Stromal cell of bone marrow (primary cell): ENCODE measurements around the gene PWWP2B.
"Not testable (repeated sequence)": the region's sequence is repeated elsewhere in the genome, so short reads cannot be mapped to it uniquely, and the experiment has no call there.

Experiments used
- DNase-seq: peaks from one replicate; pipeline ENCODE4 v3.0.0-alpha.2; 2012; ENCODE audit warnings: low read depth

The PWWP2B gene

GRCh38 chr10:132363921-132364593 lies 32.9 kb upstream of the PWWP2B start:
- no peak for DNase-seq

GRCh38 chr10:132364594-132364970 lies 32.4 kb upstream of the PWWP2B start:
- no peak for DNase-seq

- DNase-seq, result no peak
Observed at GRCh38 chr10:132365102-132365501, 31.9 kb upstream of the PWWP2B start.

GRCh38 chr10:132366006-132366405 lies 31.0 kb upstream of the PWWP2B start:
- DNase-seq, result no peak

- DNase-seq, result no peak
Observed at GRCh38 chr10:132366499-132366898, 30.5 kb upstream of the PWWP2B start.

- no peak for DNase-seq
Observed at GRCh38 chr10:132368391-132368790, 28.6 kb upstream of the PWWP2B start.

- DNase-seq, result peak; percentile 15
Observed at GRCh38 chr10:132368881-132369635, 27.9 kb upstream of the PWWP2B start.

GRCh38 chr10:132369636-132370185 lies 27.3 kb upstream of the PWWP2B start:
- DNase-seq, result no peak

- no peak for DNase-seq
Observed at GRCh38 chr10:132370426-132371340, 26.3 kb upstream of the PWWP2B start.

GRCh38 chr10:132371641-132372081 lies 25.3 kb upstream of the PWWP2B start:
- DNase-seq, result no peak

- DNase-seq, result no peak
Observed at GRCh38 chr10:132372516-132373095, 24.4 kb upstream of the PWWP2B start.

GRCh38 chr10:132373241-132373955 lies 23.6 kb upstream of the PWWP2B start:
- DNase-seq, result no peak

- no peak for DNase-seq
Observed at GRCh38 chr10:132374176-132374575, 22.8 kb upstream of the PWWP2B start.

- DNase-seq, result no peak
Observed at GRCh38 chr10:132374612-132375011, 22.4 kb upstream of the PWWP2B start.

- DNase-seq, result no peak
Observed at GRCh38 chr10:132375116-132375794, 21.7 kb upstream of the PWWP2B start.

GRCh38 chr10:132375795-132376297 lies 21.2 kb upstream of the PWWP2B start:
- DNase-seq, result no peak

- DNase-seq, result no peak
Observed at GRCh38 chr10:132376394-132376851, 20.6 kb upstream of the PWWP2B start.

- DNase-seq, result no peak
Observed at GRCh38 chr10:132377326-132377725, 19.7 kb upstream of the PWWP2B start.

- DNase-seq, result not testable (repeated sequence)
Observed at GRCh38 chr10:132379026-132379425, 18.0 kb upstream of the PWWP2B start.

- not testable (repeated sequence) for DNase-seq
Observed at GRCh38 chr10:132380986-132381385, 16.0 kb upstream of the PWWP2B start.
